AG09319 (cell line): ENCODE measurements around the gene GGCT.

Experiments used
- DNase-seq: peaks from one replicate; pipeline ENCODE4 v3.0.0-alpha.2; 2010; ENCODE audit warnings: low read depth; ENCODE audit errors: extremely low read depth
- CTCF ChIP-seq: IDR thresholded peaks from 2 replicates; pipeline ENCODE4 v1.5.1; 2011; ENCODE audit warnings: low read depth, mild to moderate bottlenecking, inconsistent platforms, low read length, moderate library complexity

Gene GGCT

GRCh38 chr7:30474893-30475292 is 29.7 kb downstream of the GGCT start:
- peak; percentile 77 for DNase-seq
- TF ChIP-seq CTCF: no peak

DNA sequence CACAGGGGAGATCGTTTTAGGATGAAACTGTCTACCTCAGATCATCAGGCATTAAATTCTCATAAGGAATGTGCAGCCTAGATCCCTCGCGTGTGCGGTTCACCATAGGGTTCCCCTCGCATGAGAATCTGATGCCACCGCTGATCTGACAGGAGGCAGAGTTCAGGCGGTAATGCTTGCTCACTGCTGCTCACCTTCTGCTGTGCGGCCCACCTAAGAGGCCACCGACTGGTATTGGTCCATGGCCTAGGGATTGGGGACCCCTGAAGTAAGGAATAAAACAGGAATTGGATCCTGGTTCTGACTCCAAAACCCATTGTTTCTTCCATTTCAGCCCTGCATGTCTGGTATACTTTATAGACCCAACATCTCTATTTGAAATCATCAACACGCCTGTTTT is 30.1 kb downstream of the GGCT start:
- DNase-seq: no peak
- no peak for TF ChIP-seq CTCF

- no peak for TF ChIP-seq CTCF
- DNase-seq: no peak
These were observed 30.7 kb downstream of the GGCT start for GRCh38 chr7:30473903-30474302.

DNA sequence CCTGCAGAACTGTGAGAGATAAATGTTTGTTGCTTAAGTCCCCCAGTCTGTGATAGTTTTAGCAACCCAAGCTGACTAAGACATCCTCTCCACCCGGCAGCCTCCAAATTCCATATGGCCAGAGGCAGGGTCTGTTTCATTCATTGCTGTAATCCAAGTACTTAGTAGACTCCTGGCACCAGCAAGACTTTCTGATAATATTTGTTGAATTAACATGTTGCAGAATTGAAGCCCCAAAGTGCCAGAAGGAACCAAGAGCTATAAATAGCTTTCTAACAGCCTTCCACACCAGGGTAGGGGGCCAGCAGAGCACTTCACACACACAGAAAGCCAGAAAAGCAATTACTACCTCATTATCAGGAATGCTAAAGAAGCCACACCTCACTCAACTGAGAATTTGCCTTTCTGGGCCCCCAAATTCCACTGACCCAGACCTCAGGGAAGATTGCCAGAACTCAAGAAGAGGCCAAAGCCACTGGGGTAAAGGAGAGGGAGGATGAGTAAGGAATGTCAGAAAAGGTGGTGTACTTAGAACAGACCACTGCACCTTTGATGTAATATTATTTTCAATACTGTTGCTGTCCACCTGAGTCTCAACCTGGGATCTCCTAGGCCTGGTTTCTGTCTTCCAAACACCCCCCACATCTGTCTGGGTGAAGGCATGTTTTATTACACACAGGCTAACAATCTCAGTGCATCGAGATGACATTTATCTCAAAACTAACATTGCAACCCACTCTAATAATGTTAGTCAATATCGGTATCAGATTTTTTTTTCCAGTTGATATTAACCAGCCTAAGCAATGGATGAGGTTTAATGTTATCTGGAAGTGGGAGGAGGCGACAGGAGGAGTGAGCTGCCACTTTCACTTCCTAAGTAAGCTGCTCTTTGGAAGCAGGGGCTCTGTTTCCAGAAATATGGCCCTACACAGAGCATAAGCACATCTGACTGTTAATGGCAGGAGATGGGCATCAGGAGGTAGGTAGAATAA is 31.5 kb downstream of the GGCT start:
- no peak for DNase-seq
- TF ChIP-seq CTCF: no peak

GRCh38 chr7:30472081-30472783 is 32.4 kb downstream of the GGCT start:
- DNase-seq: no peak
- no peak for TF ChIP-seq CTCF

GRCh38 chr7:30471205-30471604 is 33.4 kb downstream of the GGCT start:
- TF ChIP-seq CTCF: no peak
- no peak for DNase-seq

GRCh38 chr7:30470771-30471170 is 33.9 kb downstream of the GGCT start:
- no peak for DNase-seq
- no peak for TF ChIP-seq CTCF
